D721Med (cell line): Measurements from ENCODE around the gene TPRN.

Experiments used
- DNase-seq: peaks from one replicate; pipeline ENCODE4 v3.0.0; 2011; ENCODE audit warnings: low spot score; ENCODE audit not compliant: insufficient read length
- FAIRE-seq: peaks from 2 replicates; lab custom pipeline; 2011; peaks lifted over from hg19 to GRCh38; lab: Jason Lieb, UNC
- TF ChIP-seq, protein P1 (sequence below): IDR thresholded peaks from 2 replicates; pipeline ENCODE4 v1.5.1; 2012; ENCODE audit warnings: mild to moderate bottlenecking, control low read depth; ENCODE audit not compliant: insufficient read depth; ENCODE audit errors: missing control alignments

Gene TPRN

DNA sequence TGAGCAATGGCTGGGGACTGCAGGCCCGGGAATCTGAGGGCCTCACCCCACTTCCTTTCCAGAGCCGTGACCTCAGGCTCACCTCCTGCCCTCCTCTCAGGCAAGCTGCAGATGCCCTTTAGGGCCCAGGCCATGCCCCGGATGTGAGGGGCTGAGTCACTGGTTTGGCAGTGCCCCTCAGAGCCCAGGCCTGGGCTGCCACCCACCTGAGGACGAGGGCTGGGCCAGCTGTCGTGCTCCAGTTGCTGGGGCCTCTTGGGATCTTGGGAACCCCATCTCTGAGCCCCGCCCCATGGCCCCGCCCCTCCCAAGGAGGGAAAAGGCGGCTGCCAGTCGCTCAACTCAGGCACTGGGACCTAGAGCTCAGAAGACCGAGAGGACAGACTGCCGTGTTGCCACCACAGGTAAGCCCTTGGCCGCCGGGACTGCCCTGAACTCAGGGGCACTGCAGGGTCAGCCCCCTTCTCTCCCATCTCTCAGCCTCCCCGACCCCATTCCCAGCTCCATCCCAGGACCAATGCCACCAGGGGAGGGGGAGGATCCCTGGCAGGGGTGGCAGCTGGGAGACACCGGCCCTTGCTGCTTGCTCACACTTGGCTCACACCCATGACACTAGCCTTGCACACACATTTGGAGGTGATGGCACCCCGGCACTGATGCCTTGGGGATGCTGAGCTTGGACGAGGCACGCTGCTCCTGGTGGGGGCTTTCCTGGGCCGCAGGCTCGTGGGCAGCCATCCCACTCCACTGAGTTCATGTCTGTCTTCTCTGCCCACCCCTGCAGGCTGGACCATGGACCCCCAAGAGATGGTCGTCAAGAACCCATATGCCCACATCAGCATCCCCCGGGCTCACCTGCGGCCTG lies 24.5 kb upstream of the TPRN start, which contains the start of gene CYSRT1:
CYSRT1 (plus strand) TSS at position 345 of the 865 bp plus-strand sequence; CDS start at position 793, 448 bp downstream.
- no peak for DNase-seq

DNA sequence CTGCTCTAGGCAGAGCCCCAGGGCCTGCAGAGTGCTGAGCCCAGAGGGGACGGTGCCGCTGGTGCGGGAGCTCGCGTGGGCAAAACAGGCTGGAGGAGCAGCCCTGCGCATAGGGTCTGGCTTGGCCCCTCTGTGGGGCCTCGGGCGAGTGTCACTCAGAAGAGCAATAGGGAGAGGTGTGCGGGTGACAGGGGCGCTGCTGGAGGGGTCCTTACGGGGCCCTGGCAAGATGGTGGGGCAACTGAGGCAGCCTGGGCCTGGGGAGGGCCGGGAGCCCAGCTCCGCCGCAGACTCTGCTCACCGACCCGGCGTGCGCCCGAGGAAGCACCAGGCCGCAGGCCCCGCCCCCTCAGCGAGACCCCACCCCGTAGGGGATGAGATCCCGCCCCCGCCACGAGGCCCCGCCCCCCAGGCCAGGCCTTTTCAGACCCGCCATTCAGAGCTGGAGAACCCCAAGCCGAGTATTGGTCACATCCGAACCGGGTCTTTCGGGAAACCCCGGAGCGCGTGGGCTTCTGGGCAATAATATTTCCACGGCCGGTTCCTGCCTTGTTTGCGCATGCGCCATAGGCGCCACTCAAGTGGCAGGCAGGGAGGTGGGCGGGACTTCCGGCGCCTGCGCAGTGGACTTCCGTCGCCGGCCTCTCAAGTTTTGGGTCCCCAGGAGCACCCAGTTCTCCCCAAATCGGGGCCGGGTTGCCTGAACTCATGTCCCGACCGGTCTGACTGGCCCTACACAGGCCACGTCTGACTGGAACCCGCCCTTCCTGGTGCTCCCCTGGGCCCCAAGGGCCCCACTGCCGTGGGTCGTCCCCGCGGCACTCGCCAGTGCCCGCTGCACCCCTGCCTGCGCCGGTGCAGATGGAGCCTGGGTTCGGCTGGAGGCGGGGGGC lies 22.8 kb upstream of the TPRN start:
- TF ChIP-seq, protein P1, sequence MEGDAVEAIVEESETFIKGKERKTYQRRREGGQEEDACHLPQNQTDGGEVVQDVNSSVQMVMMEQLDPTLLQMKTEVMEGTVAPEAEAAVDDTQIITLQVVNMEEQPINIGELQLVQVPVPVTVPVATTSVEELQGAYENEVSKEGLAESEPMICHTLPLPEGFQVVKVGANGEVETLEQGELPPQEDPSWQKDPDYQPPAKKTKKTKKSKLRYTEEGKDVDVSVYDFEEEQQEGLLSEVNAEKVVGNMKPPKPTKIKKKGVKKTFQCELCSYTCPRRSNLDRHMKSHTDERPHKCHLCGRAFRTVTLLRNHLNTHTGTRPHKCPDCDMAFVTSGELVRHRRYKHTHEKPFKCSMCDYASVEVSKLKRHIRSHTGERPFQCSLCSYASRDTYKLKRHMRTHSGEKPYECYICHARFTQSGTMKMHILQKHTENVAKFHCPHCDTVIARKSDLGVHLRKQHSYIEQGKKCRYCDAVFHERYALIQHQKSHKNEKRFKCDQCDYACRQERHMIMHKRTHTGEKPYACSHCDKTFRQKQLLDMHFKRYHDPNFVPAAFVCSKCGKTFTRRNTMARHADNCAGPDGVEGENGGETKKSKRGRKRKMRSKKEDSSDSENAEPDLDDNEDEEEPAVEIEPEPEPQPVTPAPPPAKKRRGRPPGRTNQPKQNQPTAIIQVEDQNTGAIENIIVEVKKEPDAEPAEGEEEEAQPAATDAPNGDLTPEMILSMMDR: no peak
- DNase-seq (peak; percentile 97), FAIRE-seq (no peak)

More for the DNA sequence above, 24.5 kb upstream of the TPRN start, which contains the start of gene CYSRT1:
- FAIRE-seq: no peak
- TF ChIP-seq, protein P1: no peak

DNA sequence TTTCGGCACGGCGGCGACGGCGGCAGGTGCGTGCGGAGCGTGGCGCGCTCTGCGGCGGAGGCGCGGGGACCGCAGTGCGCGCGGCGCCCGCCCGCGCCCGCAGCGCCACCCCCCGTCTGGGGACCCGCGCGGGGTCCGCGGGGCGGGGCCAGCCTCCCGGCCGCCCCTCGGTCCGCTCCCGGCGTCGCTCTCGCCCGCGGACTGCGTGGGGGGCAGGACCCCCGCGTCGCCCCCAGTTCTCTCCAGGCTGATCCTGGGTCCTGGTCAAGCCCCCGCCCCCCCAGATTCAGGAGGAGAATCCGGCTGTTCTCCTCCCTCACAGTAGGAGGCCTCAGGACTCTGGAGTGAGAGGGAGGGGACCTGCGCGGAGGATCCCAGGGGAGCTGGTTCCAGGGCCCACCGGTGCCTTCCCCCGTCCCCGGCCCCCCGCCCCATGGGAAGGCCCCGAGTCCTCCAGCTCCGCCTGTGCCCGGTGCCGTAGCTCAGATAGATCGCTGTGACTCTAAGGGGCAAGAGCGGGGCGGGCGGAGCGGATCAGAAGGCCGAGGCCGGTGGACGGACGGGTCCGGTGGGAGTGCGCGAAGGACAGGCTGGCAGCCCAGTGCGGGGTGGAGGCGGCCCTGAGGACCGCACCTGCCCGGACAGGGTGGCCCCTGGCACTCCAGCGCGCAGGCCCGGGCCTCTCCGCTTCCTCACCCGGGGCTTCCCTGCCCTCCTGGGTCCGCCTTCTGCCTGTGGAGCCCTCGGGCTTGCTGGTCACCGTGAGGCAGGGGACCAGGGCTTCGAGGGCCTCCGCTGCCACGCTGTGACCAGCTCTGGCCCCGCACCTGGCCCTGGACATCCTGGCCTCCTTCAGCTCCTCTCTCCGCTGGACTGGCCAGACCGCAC lies 21.9 kb upstream of the TPRN start, which contains the start of gene RNF208:
RNF208 (minus strand) TSS at position 51 of the 888 bp plus-strand sequence. CDS start 1,028 bp downstream, outside the sequence.
- DNase-seq: no peak
- TF ChIP-seq, protein P1: no peak
- FAIRE-seq: no peak

DNA sequence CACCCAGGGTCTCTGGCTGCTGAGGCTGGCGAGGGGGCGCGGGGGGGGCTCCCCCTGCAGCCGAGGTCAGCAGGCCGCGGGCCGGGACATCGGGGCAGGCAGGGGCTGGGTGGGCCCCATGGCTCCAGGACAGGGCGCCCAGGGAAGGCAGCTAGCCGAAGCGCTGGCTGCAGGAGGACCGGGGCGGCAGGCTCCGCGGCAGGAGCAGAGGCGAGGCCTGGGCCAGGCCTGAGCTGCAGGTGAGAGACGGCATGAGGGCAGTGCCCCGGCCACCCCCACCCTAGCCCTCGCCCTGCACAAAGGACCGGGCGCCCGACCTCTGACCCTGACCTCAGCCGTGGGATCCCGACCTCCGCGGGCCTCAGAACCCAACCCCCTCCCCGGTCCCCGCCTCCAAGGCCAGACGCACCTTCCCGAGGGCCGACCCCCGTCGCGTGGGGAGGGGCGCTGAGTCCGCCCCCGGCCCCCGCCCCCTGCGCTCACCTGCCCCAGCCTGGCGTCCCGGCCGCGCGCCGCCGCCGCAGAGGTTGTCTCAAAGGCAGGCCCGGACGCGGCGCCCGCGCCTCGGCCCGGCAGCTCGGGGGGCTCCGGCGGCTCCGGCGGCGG lies 21.1 kb upstream of the TPRN start:
- TF ChIP-seq, protein P1: no peak
- no peak for FAIRE-seq
- no peak for DNase-seq

DNA sequence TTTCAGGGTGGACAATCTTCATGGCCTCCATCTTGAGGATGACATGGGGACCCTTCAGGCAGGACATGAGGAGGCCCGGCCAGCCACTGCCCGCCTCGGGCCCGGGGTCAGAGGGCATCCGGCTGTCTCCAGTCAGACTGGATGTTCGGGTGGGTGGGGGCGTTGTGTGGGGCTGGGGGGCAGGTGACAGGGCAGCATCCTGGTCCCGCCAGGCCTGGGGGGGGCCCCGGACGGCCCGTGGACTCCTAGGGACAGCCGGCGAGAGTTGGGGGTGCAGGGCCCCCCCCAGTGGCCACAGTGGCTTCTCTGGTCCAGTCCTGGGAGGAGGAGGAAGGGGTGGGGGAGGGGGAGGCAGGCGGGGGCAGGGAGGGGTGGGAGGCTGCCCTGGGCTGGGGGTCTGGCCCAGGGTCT lies 20.6 kb upstream of the TPRN start:
- FAIRE-seq (no peak), DNase-seq (no peak)
- TF ChIP-seq, protein P1: no peak
